GM19438 (cell line): ENCODE data around the gene ABCG1.
A peak's percentile ranks its signal among the peaks of the same experiment; 100 is the strongest.

Experiments used
- ATAC-seq: cut with Tn5 transposase; IDR thresholded peaks from one replicate; pipeline ENCODE4 v1.9.1; 2021; ENCODE audit warnings: low read depth; ENCODE audit not compliant: unreplicated experiment

ABCG1 gene

GRCh38 chr21:42214081-42214750 is 4.7 kb upstream of the ABCG1 start:
- no peak for ATAC-seq

- ATAC-seq: no peak
Measured at GRCh38 chr21:42214921-42215320, 4.0 kb upstream of the ABCG1 start.

- ATAC-seq: no peak
Measured at GRCh38 chr21:42215942-42216725, 2.8 kb upstream of the ABCG1 start.

- ATAC-seq: no peak
Measured at GRCh38 chr21:42216726-42217572, 2.0 kb upstream of the ABCG1 start.

- ATAC-seq: no peak
Measured at GRCh38 chr21:42219606-42220137, 732 bp downstream of the ABCG1 start.

- no peak for ATAC-seq
Measured at GRCh38 chr21:42220138-42220701, 1.3 kb downstream of the ABCG1 start.

- ATAC-seq: no peak
Measured at GRCh38 chr21:42221581-42222345, 2.8 kb downstream of the ABCG1 start.

GRCh38 chr21:42222386-42222785 is 3.4 kb downstream of the ABCG1 start:
- ATAC-seq: no peak

- no peak for ATAC-seq
Measured at GRCh38 chr21:42222821-42223390, 4.0 kb downstream of the ABCG1 start.

- ATAC-seq: no peak
Measured at GRCh38 chr21:42223826-42224575, 5.1 kb downstream of the ABCG1 start.

- ATAC-seq: no peak
Measured at GRCh38 chr21:42225042-42225441, 6.1 kb downstream of the ABCG1 start.

GRCh38 chr21:42225571-42226155 is 6.7 kb downstream of the ABCG1 start:
- ATAC-seq: no peak

- no peak for ATAC-seq
Measured at GRCh38 chr21:42226626-42227025, 7.7 kb downstream of the ABCG1 start.

- peak; percentile 86 for ATAC-seq
Measured at GRCh38 chr21:42227909-42228708, 9.2 kb downstream of the ABCG1 start.

GRCh38 chr21:42228709-42229220 is 9.8 kb downstream of the ABCG1 start:
- ATAC-seq: no peak

- ATAC-seq: no peak
Measured at GRCh38 chr21:42229676-42230075, 10.7 kb downstream of the ABCG1 start.

- no peak for ATAC-seq
Measured at GRCh38 chr21:42230178-42230577, 11.2 kb downstream of the ABCG1 start.
